ENCODE data around the gene ZG16. TPM values are rescaled to one million over a fixed set of nuclear protein-coding genes. Genes with fewer than 3 reads are reported as not detected.

The ZG16 gene
- total and polyA plus RNA-seq, 9 of the 15 experiments (the other 6 are each of a cell fraction or from before 2014, with no cell fraction given): 0.04 TPM; not detected in 8

DNA sequence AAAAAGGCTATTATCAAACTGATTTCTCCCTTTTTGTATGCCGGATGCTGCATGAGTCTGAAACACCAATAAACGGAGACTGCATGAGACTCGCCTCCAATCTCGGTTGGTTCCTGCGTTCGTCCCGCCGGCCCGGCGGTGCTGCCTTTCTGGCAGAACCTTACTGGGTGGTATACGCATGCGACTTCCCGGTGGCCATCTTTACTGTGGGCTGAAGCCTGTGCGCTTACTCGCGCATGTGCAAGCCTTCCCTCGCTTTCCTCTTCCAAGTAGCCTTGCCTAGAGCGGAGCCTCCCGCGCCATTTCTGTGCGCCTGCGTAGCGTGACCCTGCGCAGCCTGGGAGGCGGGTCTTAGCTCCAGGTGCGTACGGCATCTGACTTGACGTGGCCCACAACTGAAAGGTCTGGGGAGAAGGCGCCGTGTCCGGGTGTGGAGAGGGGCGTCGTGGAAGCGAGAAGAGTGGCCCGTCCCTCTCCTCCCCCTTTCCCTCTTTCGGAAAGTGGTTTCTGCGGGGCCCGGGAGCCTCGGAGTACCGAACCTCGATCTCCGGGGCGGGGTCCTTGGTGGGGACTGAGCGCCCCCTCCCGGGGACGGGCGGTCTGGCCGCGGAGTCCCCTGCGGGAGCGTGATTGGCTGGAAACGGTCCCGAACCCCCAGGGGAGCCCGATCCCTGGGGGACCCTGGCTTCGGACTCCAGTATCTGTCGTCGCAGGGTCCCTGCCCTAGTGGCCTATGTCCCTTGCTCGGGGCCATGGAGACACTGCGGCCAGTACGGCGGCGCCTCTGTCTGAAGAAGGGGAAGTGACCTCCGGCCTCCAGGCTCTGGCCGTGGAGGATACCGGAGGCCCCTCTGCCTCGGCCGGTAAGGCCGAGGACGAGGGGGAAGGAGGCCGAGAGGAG lies 38.0 kb downstream of the ZG16 start, which contains the start of gene PAGR1 (continued):
- TF ChIP-seq, protein P1, sequence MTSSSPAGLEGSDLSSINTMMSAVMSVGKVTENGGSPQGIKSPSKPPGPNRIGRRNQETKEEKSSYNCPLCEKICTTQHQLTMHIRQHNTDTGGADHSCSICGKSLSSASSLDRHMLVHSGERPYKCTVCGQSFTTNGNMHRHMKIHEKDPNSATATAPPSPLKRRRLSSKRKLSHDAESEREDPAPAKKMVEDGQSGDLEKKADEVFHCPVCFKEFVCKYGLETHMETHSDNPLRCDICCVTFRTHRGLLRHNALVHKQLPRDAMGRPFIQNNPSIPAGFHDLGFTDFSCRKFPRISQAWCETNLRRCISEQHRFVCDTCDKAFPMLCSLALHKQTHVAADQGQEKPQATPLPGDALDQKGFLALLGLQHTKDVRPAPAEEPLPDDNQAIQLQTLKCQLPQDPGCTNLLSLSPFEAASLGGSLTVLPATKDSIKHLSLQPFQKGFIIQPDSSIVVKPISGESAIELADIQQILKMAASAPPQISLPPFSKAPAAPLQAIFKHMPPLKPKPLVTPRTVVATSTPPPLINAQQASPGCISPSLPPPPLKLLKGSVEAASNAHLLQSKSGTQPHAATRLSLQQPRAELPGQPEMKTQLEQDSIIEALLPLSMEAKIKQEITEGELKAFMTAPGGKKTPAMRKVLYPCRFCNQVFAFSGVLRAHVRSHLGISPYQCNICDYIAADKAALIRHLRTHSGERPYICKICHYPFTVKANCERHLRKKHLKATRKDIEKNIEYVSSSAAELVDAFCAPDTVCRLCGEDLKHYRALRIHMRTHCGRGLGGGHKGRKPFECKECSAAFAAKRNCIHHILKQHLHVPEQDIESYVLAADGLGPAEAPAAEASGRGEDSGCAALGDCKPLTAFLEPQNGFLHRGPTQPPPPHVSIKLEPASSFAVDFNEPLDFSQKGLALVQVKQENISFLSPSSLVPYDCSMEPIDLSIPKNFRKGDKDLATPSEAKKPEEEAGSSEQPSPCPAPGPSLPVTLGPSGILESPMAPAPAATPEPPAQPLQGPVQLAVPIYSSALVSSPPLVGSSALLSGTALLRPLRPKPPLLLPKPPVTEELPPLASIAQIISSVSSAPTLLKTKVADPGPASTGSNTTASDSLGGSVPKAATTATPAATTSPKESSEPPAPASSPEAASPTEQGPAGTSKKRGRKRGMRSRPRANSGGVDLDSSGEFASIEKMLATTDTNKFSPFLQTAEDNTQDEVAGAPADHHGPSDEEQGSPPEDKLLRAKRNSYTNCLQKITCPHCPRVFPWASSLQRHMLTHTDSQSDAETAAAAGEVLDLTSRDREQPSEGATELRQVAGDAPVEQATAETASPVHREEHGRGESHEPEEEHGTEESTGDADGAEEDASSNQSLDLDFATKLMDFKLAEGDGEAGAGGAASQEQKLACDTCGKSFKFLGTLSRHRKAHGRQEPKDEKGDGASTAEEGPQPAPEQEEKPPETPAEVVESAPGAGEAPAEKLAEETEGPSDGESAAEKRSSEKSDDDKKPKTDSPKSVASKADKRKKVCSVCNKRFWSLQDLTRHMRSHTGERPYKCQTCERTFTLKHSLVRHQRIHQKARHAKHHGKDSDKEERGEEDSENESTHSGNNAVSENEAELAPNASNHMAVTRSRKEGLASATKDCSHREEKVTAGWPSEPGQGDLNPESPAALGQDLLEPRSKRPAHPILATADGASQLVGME (CRISPR knock-in tag; IDR thresholded peaks at IDR 0.05): 0 out of 2 replicates have a peak, but pooled peaks have one; percentile 64
- TF ChIP-seq SIX5 (IDR thresholded peaks at IDR 0.05; ENCODE audit: borderline replicate concordance in 1 of 2, insufficient read depth in 1 of 2, low read depth in 1 of 2, low read length in 2 of 2) (peak; percentile 68 to 73; a peak in 3 of 4 replicates), GTF2B (IDR thresholded peaks at IDR 0.05; ENCODE audit: extremely low read depth, insufficient read length) (no peak), STAT5A (IDR thresholded peaks at IDR 0.05; ENCODE audit: borderline replicate concordance, low read length) (no peak), TRIM28 (IDR thresholded peaks at IDR 0.05) (no peak), KDM1A (IDR thresholded peaks at IDR 0.05) (no peak; a peak in 1 of 4 replicates), ZNF134 (CRISPR knock-in tag; conservative IDR thresholded peaks at IDR 0.05) (peak; percentile 86), RCOR1 (IDR thresholded peaks at IDR 0.05; ENCODE audit: borderline replicate concordance in 1 of 2, low read depth in 2 of 2, low read length in 2 of 2) (peak in 1 of 2 experiments; percentile 25; a peak in 2 of 4 replicates), ATF1 (CRISPR knock-in tag; IDR thresholded peaks at IDR 0.05) (peak; percentile 61), ATF1 (tag; IDR thresholded peaks at IDR 0.05) (peak; percentile 95), PCBP2 (IDR thresholded peaks at IDR 0.05; ENCODE audit: low read depth, low read length, poor library complexity, severe bottlenecking) (no peak), TRIM24 (IDR thresholded peaks at IDR 0.05) (peak in 1 of 2 experiments; percentile 57; a peak in 1 of 4 replicates), ZNF436 (CRISPR knock-in tag; IDR thresholded peaks at IDR 0.05) (no peak), LEF1 (IDR thresholded peaks at IDR 0.05) (peak; percentile 37; the same call in 1 of the 2 replicates), KDM5B (IDR thresholded peaks at IDR 0.05; ENCODE audit: insufficient replicate concordance, low read depth, low read length) (peak; percentile 69), TAF1 (IDR thresholded peaks at IDR 0.05; ENCODE audit: control insufficient read depth, extremely low read depth, insufficient read depth, low read length, severe bottlenecking) (peak; percentile 79), ZNF589 (CRISPR knock-in tag; IDR thresholded peaks at IDR 0.05; ENCODE audit: low read depth) (no peak), EP400 (IDR thresholded peaks at IDR 0.05) (peak; percentile 96)
- TF ChIP-seq, protein P2, sequence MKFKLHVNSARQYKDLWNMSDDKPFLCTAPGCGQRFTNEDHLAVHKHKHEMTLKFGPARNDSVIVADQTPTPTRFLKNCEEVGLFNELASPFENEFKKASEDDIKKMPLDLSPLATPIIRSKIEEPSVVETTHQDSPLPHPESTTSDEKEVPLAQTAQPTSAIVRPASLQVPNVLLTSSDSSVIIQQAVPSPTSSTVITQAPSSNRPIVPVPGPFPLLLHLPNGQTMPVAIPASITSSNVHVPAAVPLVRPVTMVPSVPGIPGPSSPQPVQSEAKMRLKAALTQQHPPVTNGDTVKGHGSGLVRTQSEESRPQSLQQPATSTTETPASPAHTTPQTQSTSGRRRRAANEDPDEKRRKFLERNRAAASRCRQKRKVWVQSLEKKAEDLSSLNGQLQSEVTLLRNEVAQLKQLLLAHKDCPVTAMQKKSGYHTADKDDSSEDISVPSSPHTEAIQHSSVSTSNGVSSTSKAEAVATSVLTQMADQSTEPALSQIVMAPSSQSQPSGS (CRISPR knock-in tag; IDR thresholded peaks at IDR 0.05): no peak
